Esophagus muscularis mucosa (tissue), 4 donors: ENCODE measurements around the gene LHFPL2. TPM values are rescaled to one million over a fixed set of nuclear protein-coding genes. Genes with fewer than 3 reads are reported as not detected.
A peak's percentile ranks its signal among the peaks of the same experiment; 100 is the strongest.
"Not testable (repeated sequence)": the region's sequence is repeated elsewhere in the genome, so short reads cannot be mapped to it uniquely, and the experiment has no call there.

ENCODE experiments used
- DNase-seq: peaks from one replicate; pipeline ENCODE4 v3.0.0-alpha.2; 2017; ENCODE audit errors: extremely low spot score
- H3K27ac ChIP-seq, 4 donors: fragments of 200-600 bp; sonication (generic); replicated peaks in 1 of 4; 1 replicate in 3 of 4; 2 replicates in 1 of 4; pipeline ENCODE4 v1.5.1; 2016 to 2019; ENCODE audit warnings: mild to moderate bottlenecking in 1 of 4
- H3K27me3 ChIP-seq, 4 donors: fragments of 200-600 bp; sonication (generic); one replicate each; pipeline versions ENCODE4 v1.5.1 to v1.6.0; 2016 to 2019
- H3K36me3 ChIP-seq, 4 donors: fragments of 200-600 bp; sonication (generic); one replicate each; pipeline ENCODE4 v1.5.1; 2016 to 2019
- H3K4me1 ChIP-seq, 4 donors: fragments of 200-600 bp; sonication (generic); one replicate each; pipeline ENCODE4 v1.5.1; 2016 to 2019
- H3K4me3 ChIP-seq, 4 donors: fragments of 200-600 bp; sonication (generic); 1 replicate in 2 of 4; 2 replicates in 2 of 4; pipeline ENCODE4 v1.5.1; 2016 to 2019; ENCODE audit warnings: mild to moderate bottlenecking in 4 of 4, moderate library complexity in 1 of 4
- H3K9me3 ChIP-seq, 4 donors: fragments of 200-600 bp; sonication (generic); 1 replicate in 3 of 4; 2 replicates in 1 of 4; pipeline ENCODE4 v1.5.1; 2016 to 2019
- EP300 ChIP-seq: sonication (generic); formaldehyde crosslinking; IDR thresholded peaks from one replicate; pipeline ENCODE4 v1.6.1; 2017; ENCODE audit warnings: antibody characterized with exemption
- POLR2A ChIP-seq: fragments of 450-650 bp; IDR thresholded peaks from one replicate; pipeline ENCODE4 v1.6.1; 2017; ENCODE audit warnings: antibody characterized with exemption, moderate library complexity, mild to moderate bottlenecking, low read depth
- POLR2AphosphoS5 ChIP-seq, 2 donors: sonication (generic); formaldehyde crosslinking; IDR thresholded peaks; one replicate each; pipeline ENCODE4 v1.6.1; 2017; ENCODE audit warnings: antibody characterized with exemption in 2 of 2
- WGBS: methylation state at CpG from one replicate; pipeline ENCODE4 v1.1.5; 2018; 5-methylcytosine and 5-hydroxymethylcytosine counted together
- intact Hi-C: fragments of 100-400 bp; cut with DNase I; formaldehyde crosslinking; loops from one replicate; pipeline ENCODE4 v1.15.1; 2023
- total RNA-seq, 4 donors: library from RNA; depleted of rRNA; stranded (reverse); fragments of >200 nt; gene quantifications; one replicate each; pipeline versions ENCODE4 v1.1.0 to v1.2.1, GENCODE V29; 2016
- TF ChIP-seq, protein P1 (sequence below), 3 experiments: fragments of 200-600 bp in 2 of 3; fragments of 450-650 bp in 1 of 3; sonication (generic) in 2 of 3; IDR thresholded peaks; one replicate each; pipeline ENCODE4 v1.5.1; 2017 to 2019; ENCODE audit warnings: antibody characterized with exemption in 3 of 3, mild to moderate bottlenecking in 2 of 3, moderate library complexity in 1 of 3

Gene LHFPL2
- total RNA-seq, 4 donors from 2014 or later, result 24.1 to 40.9 (median 28.1) TPM

GRCh38 chr5:78624011-78624541 lies 24.5 kb downstream of the LHFPL2 start:
- no peaks in the 10 kb centered on the region for H3K27me3 ChIP-seq
- H3K4me3 ChIP-seq, result no peak overlapping the region
- peaks cover 0 to 7% (median 0%) of the 10 kb centered on the region in 4 donors for H3K36me3 ChIP-seq
- H3K9me3 ChIP-seq, result peaks cover 0 to 5% (median 0%) of the 10 kb centered on the region in 4 donors
- 39% methylated on average over 2 of the region's 2 CpGs for WGBS
- intact Hi-C loops, result no loop called here
- no peak for DNase-seq
- TF ChIP-seq POLR2A, result no peak
- no peak for TF ChIP-seq POLR2AphosphoS5 (IDR thresholded peaks at IDR 0.05)
- no peak for TF ChIP-seq EP300
- TF ChIP-seq, protein P1, sequence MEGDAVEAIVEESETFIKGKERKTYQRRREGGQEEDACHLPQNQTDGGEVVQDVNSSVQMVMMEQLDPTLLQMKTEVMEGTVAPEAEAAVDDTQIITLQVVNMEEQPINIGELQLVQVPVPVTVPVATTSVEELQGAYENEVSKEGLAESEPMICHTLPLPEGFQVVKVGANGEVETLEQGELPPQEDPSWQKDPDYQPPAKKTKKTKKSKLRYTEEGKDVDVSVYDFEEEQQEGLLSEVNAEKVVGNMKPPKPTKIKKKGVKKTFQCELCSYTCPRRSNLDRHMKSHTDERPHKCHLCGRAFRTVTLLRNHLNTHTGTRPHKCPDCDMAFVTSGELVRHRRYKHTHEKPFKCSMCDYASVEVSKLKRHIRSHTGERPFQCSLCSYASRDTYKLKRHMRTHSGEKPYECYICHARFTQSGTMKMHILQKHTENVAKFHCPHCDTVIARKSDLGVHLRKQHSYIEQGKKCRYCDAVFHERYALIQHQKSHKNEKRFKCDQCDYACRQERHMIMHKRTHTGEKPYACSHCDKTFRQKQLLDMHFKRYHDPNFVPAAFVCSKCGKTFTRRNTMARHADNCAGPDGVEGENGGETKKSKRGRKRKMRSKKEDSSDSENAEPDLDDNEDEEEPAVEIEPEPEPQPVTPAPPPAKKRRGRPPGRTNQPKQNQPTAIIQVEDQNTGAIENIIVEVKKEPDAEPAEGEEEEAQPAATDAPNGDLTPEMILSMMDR (IDR thresholded peaks at IDR 0.05), result no peak
- H3K4me1 ChIP-seq, result peaks cover 33 to 76% (median 62%) of the 10 kb centered on the region in 4 donors
- peak overlapping the region in 1 of 4 donors; percentile 50 for H3K27ac ChIP-seq

DNA sequence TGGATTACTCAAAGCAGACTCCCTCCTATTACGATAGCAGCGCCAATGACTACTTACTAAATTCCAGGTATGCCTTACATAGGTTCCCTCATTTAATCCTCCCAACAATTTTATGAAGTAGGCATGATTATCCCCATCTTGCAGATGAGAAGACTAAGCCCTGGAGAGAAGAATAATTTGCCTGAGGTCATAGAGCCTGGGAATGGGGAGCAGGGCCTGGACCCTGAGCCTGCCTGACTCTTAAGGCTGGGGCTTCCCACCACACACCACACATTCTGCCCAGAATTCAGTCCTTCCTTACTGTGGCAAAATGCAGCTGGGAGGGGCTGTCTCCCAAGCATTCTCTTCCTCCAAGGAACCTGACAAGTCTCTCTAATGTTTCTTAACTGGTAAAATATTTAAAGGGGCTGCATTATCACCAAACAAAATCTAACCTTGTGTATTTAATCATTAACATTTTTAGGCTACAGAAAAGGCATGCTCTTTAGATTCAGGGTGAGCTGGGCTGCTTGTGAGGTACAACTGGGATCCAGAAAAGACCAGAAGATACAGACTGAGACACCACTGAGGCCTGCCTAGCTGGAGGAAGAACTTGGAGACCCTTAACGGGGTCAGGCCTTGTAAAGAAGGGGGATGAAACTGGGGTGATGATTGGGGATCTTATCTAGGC lies 26.1 kb downstream of the LHFPL2 start:
- Histone ChIP-seq H3K9me3 (peaks cover 0 to 5% (median 0%) of the 10 kb centered on the region in 4 donors), H3K4me1 (peaks cover 25 to 59% (median 45%) of the 10 kb centered on the region in 4 donors), H3K27ac (no peak overlapping the region), H3K27me3 (no peaks in the 10 kb centered on the region), H3K4me3 (no peak overlapping the region), H3K36me3 (no peaks in the 10 kb centered on the region)
- DNase-seq, result no peak
- WGBS, result 100% methylated on average over 3 of the region's 3 CpGs
- TF ChIP-seq EP300, result no peak
- TF ChIP-seq, protein P1 (IDR thresholded peaks at IDR 0.05), result no peak
- no peak for TF ChIP-seq POLR2A
- no peak for TF ChIP-seq POLR2AphosphoS5 (IDR thresholded peaks at IDR 0.05)
- intact Hi-C loops, result no loop called here

- H3K27ac ChIP-seq, result peak overlapping the region in 1 of 4 donors; percentile 1
- H3K36me3 ChIP-seq, result peaks cover 0 to 6% (median 0%) of the 10 kb centered on the region in 4 donors
- H3K4me3 ChIP-seq, result no peak overlapping the region
- DNase-seq, result no peak
- H3K4me1 ChIP-seq, result peaks cover 19 to 48% (median 34%) of the 10 kb centered on the region in 4 donors
- peaks cover 0 to 5% (median 0%) of the 10 kb centered on the region in 4 donors for H3K9me3 ChIP-seq
- intact Hi-C loops, result no loop called here
- WGBS, result 32% methylated on average over 3 of the region's 3 CpGs
- H3K27me3 ChIP-seq, result no peaks in the 10 kb centered on the region
- TF ChIP-seq, protein P1 (IDR thresholded peaks at IDR 0.05), result no peak
- TF ChIP-seq POLR2AphosphoS5 (IDR thresholded peaks at IDR 0.05) (no peak), POLR2A (no peak)
Observed at GRCh38 chr5:78621291-78621738, 27.3 kb downstream of the LHFPL2 start.

DNA sequence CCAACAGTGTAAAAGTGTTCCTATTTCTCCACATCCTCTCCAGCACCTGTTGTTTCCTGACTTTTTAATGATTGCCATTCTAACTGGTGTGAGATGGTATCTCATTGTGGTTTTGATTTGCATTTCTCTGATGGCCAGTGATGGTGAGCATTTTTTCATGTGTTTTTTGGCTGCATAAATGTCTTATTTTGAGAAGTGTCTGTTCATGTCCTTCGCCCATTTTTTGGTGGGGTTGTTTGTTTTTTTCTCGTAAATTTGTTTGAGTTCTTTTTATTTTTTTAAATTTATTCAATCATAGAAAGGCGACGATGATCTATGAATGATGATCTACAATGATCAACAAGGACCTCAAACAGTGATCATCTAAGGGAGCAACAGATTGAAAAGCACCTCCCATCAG lies 28.5 kb downstream of the LHFPL2 start:
- H3K36me3 ChIP-seq, H3K27ac ChIP-seq, DNase-seq, H3K4me3 ChIP-seq, intact Hi-C loops, H3K9me3 ChIP-seq, H3K27me3 ChIP-seq: not testable (repeated sequence)
- peaks cover 11 to 36% (median 22%) of the 10 kb centered on the region in 4 donors for H3K4me1 ChIP-seq
- 86% methylated on average over 4 of the region's 4 CpGs for WGBS

GRCh38 chr5:78618303-78618702 lies 30.3 kb downstream of the LHFPL2 start:
- TF ChIP-seq POLR2A (no peak), EP300 (no peak), POLR2AphosphoS5 (IDR thresholded peaks at IDR 0.05) (no peak)
- TF ChIP-seq, protein P1 (IDR thresholded peaks at IDR 0.05), result no peak
- intact Hi-C loops, result no loop called here
- Histone ChIP-seq H3K27ac (no peak overlapping the region), H3K9me3 (peaks cover 0 to 5% (median 0%) of the 10 kb centered on the region in 4 donors), H3K4me1 (peaks cover 0 to 28% (median 5%) of the 10 kb centered on the region in 4 donors), H3K4me3 (no peak overlapping the region), H3K27me3 (no peaks in the 10 kb centered on the region), H3K36me3 (peaks cover 0 to 6% (median 0%) of the 10 kb centered on the region in 4 donors)
- 97% methylated on average over 10 of the region's 10 CpGs for WGBS
- DNase-seq, result no peak
